ENCODE results near the gene RABGGTA. TPM values are rescaled to one million over a fixed set of nuclear protein-coding genes. Genes with fewer than 3 reads are reported as not detected.

Gene RABGGTA
- total RNA-seq, 1 donor from 2014 or later, result 70.5 TPM

GRCh38 chr14:24300326-24300980 is 29.1 kb upstream of the RABGGTA start:
- Mint-ChIP-seq H3K27ac (peak overlapping the region; percentile 94), H3K4me3 (peak overlapping the region; percentile 95), H3K4me1 (peaks cover 51% of the 10 kb centered on the region), H3K36me3 (ENCODE audit: low read depth) (peaks cover 64% of the 10 kb centered on the region), H3K27me3 (no peaks in the 10 kb centered on the region), H3K9me3 (no peaks in the 10 kb centered on the region)
- POLR2A ChIA-PET, result interaction anchor here (0.5 to 8.2 kb wide), 20 partner anchors 8 to 186 kb away, joined by 3 to 242 read pairs (median 6); partner anchors contain the start of genes CBLN3, CHMP4A, CIDEB and DCAF11
- CTCF ChIA-PET, result interaction anchor here (0.7 to 7.1 kb wide), 9 partner anchors 8 to 193 kb away, joined by 3 to 139 read pairs (median 5); partner anchors contain the start of genes CIDEB, LTB4R, LTB4R2 and TINF2
- ATAC-seq (ENCODE audit: low read depth) (no peak), DNase-seq (no peak)
- intact Hi-C loops (cut with micrococcal nuclease), result no loop called here
- TF ChIP-seq CTCF (IDR thresholded peaks at IDR 0.05), result no peak

GRCh38 chr14:24299255-24300191 is 28.1 kb upstream of the RABGGTA start, which contains the start of the genes DHRS1 and NOP9:
DHRS1 (minus strand) TSS chr14:24299780; CDS start chr14:24299106, 674 bp downstream.
NOP9 (plus strand) TSS chr14:24299850; CDS start chr14:24299955, 105 bp downstream.
- Mint-ChIP-seq H3K27me3 (no peaks in the 10 kb centered on the region), H3K9me3 (no peaks in the 10 kb centered on the region), H3K4me1 (peaks cover 51% of the 10 kb centered on the region), H3K36me3 (ENCODE audit: low read depth) (peaks cover 62% of the 10 kb centered on the region), H3K27ac (peak within 1 kb of the TSS; percentile 94), H3K4me3 (peak within 1 kb of the TSS; percentile 95)
- intact Hi-C loops (cut with micrococcal nuclease), result loop anchor here (1.0 to 5.0 kb wide), 7 partner anchors 9 to 285 kb away; partner anchors contain the start of genes CARMIL3, EMC9, GMPR2 and NEDD8
- CTCF ChIA-PET, result interaction anchor here (0.7 to 7.1 kb wide), 10 partner anchors 9 to 192 kb away, joined by 3 to 139 read pairs (median 5); partner anchors contain the start of genes CIDEB, KHNYN, LTB4R and LTB4R2
- POLR2A ChIA-PET, result interaction anchor here (0.6 to 8.2 kb wide), 19 partner anchors 8 to 185 kb away, joined by 3 to 242 read pairs (median 6); partner anchors contain the start of genes CBLN3, CHMP4A, CIDEB and DCAF11
- TF ChIP-seq CTCF (IDR thresholded peaks at IDR 0.05), result no peak
- DNase-seq, result peak; percentile 93
- peak; percentile 78 for ATAC-seq (ENCODE audit: low read depth)

- Mint-ChIP-seq H3K27me3 (no peaks in the 10 kb centered on the region), H3K4me1 (peaks cover 51% of the 10 kb centered on the region), H3K36me3 (ENCODE audit: low read depth) (peaks cover 57% of the 10 kb centered on the region), H3K4me3 (peak overlapping the region; percentile 95), H3K9me3 (no peaks in the 10 kb centered on the region), H3K27ac (peak overlapping the region; percentile 94)
- no peak for ATAC-seq (ENCODE audit: low read depth)
- POLR2A ChIA-PET, result interaction anchor here (1.0 to 8.2 kb wide), 11 partner anchors 9 to 138 kb away, joined by 4 to 242 read pairs (median 17); partner anchors contain the start of genes CBLN3, CHMP4A, CIDEB and IRF9
- no peak for TF ChIP-seq CTCF (IDR thresholded peaks at IDR 0.05)
- CTCF ChIA-PET, result interaction anchor here (0.6 to 7.1 kb wide), 8 partner anchors 9 to 131 kb away, joined by 3 to 139 read pairs (median 5); partner anchors contain the start of genes CIDEB, KHNYN, LTB4R and LTB4R2
- no peak for DNase-seq
- intact Hi-C loops (cut with micrococcal nuclease), result loop anchor here (1.0 to 5.0 kb wide), 7 partner anchors 9 to 285 kb away; partner anchors contain the start of genes CARMIL3, EMC9, GMPR2 and NEDD8
Measured at GRCh38 chr14:24298892-24299254, 27.5 kb upstream of the RABGGTA start.

- Mint-ChIP-seq H3K27me3 (no peaks in the 10 kb centered on the region), H3K36me3 (ENCODE audit: low read depth) (peaks cover 50% of the 10 kb centered on the region), H3K4me3 (peak overlapping the region; percentile 9), H3K27ac (peak overlapping the region; percentile 90), H3K9me3 (no peaks in the 10 kb centered on the region), H3K4me1 (peaks cover 51% of the 10 kb centered on the region)
- POLR2A ChIA-PET, result interaction anchor here (0.6 to 8.2 kb wide), 17 partner anchors 11 to 204 kb away, joined by 3 to 242 read pairs (median 6); partner anchors contain the start of genes CHMP4A, CIDEB, DCAF11 and GMPR2
- DNase-seq, result no peak
- CTCF ChIA-PET, result interaction anchor here (0.6 to 7.1 kb wide), 23 partner anchors 12 to 666 kb away, joined by 3 to 139 read pairs (median 5); partner anchors contain the start of genes CHMP4A, CIDEB, DCAF11 and IPO4
- peak; percentile 8 for ATAC-seq (ENCODE audit: low read depth)
- TF ChIP-seq CTCF (IDR thresholded peaks at IDR 0.05), result no peak
- intact Hi-C loops (cut with micrococcal nuclease), result loop anchor here (1.0 to 5.0 kb wide), 5 partner anchors 35 to 239 kb away; partner anchors contain the start of genes DCAF11, IPO4, MDP1 and NRL
Measured at GRCh38 chr14:24297190-24297964, 26.0 kb upstream of the RABGGTA start.

Data from activated B cell treated with CpG ODN at 0.5 μM for 24 hours (primary cell).